Neural cell (in vitro differentiated cells): ENCODE results near the gene APLF.

Experiments
- EZH2 ChIP-seq: fragments of 200-600, 300-800 bp; shearing (Covaris generic), sonication (generic); IDR thresholded peaks from 2 replicates; pipeline ENCODE4 v1.6.1; 2014; ENCODE audit warnings: antibody characterized with exemption, low read length, borderline replicate concordance, mild to moderate bottlenecking; ENCODE audit not compliant: insufficient read depth, poor library complexity, severe bottlenecking
- POLR2AphosphoS5 ChIP-seq: IDR thresholded peaks from 2 replicates; pipeline ENCODE4 v1.6.1; 2012
- RAD21 ChIP-seq: fragments of 450-650 bp; conservative IDR thresholded peaks from 2 replicates; pipeline ENCODE4 v1.6.1; 2014; ENCODE audit warnings: antibody characterized with exemption, mild to moderate bottlenecking, moderate library complexity
- TF ChIP-seq, protein P1 (sequence below): fragments of 450-650 bp; IDR thresholded peaks from 2 replicates; pipeline ENCODE4 v1.5.1; 2014; ENCODE audit warnings: antibody characterized with exemption, mild to moderate bottlenecking, moderate library complexity; ENCODE audit not compliant: poor library complexity, severe bottlenecking

GRCh38 chr2:68623820-68624219 lies 156.4 kb downstream of the APLF start:
- TF ChIP-seq POLR2AphosphoS5: no peak
- no peak for TF ChIP-seq RAD21
- TF ChIP-seq, protein P1, sequence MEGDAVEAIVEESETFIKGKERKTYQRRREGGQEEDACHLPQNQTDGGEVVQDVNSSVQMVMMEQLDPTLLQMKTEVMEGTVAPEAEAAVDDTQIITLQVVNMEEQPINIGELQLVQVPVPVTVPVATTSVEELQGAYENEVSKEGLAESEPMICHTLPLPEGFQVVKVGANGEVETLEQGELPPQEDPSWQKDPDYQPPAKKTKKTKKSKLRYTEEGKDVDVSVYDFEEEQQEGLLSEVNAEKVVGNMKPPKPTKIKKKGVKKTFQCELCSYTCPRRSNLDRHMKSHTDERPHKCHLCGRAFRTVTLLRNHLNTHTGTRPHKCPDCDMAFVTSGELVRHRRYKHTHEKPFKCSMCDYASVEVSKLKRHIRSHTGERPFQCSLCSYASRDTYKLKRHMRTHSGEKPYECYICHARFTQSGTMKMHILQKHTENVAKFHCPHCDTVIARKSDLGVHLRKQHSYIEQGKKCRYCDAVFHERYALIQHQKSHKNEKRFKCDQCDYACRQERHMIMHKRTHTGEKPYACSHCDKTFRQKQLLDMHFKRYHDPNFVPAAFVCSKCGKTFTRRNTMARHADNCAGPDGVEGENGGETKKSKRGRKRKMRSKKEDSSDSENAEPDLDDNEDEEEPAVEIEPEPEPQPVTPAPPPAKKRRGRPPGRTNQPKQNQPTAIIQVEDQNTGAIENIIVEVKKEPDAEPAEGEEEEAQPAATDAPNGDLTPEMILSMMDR: no peak
- TF ChIP-seq EZH2: no peak
